Thymus (tissue), 11 donors: ENCODE measurements around the gene RPE65. TPM values are rescaled to one million over a fixed set of nuclear protein-coding genes. Genes with fewer than 3 reads are reported as not detected.

Source experiments
- DNase-seq, 9 donors: peaks; one replicate each; pipeline ENCODE4 v3.0.0-alpha.2; 2013; ENCODE audit warnings: low spot score in 9 of 9, low read depth in 6 of 9, missing footprints in 1 of 9
- H3K27ac ChIP-seq, 2 donors: one replicate each; pipeline ENCODE4 v1.5.1; 2013; ENCODE audit warnings: control low read depth in 1 of 2, low read depth in 1 of 2, low read length in 1 of 2, mild to moderate bottlenecking in 1 of 2, moderate library complexity in 1 of 2
- H3K27me3 ChIP-seq, 2 donors: one replicate each; pipeline ENCODE4 v1.5.1; 2013; ENCODE audit warnings: low read length in 1 of 2; ENCODE audit not compliant: control insufficient read depth in 2 of 2, insufficient read depth in 1 of 2
- H3K36me3 ChIP-seq, 2 donors: one replicate each; pipeline ENCODE4 v1.5.1; 2013; ENCODE audit warnings: low read length in 1 of 2, mild to moderate bottlenecking in 1 of 2, moderate library complexity in 1 of 2; ENCODE audit not compliant: control insufficient read depth in 2 of 2, insufficient read depth in 2 of 2
- H3K4me1 ChIP-seq, 2 donors: one replicate each; pipeline ENCODE4 v1.5.1; 2013; ENCODE audit warnings: low read length in 2 of 2; ENCODE audit not compliant: control insufficient read depth in 2 of 2, insufficient read depth in 2 of 2
- H3K4me3 ChIP-seq, 2 donors: one replicate each; pipeline ENCODE4 v1.5.1; 2013; ENCODE audit warnings: low read length in 2 of 2, control low read depth in 1 of 2, mild to moderate bottlenecking in 1 of 2
- H3K9me3 ChIP-seq, 2 donors: one replicate each; pipeline ENCODE4 v1.5.1; 2013; ENCODE audit warnings: low read length in 1 of 2, mild to moderate bottlenecking in 1 of 2; ENCODE audit not compliant: control insufficient read depth in 2 of 2, insufficient read depth in 1 of 2
- WGBS: extraction: QIAGEN DNeasy Blood & Tissue Kit; methylation state at CpG from one replicate; pipeline ENCODE4 v1.1.7; 2013; 5-methylcytosine and 5-hydroxymethylcytosine counted together
- polyA plus RNA-seq: library from polyadenylated mRNA; stranded (reverse); fragments of 200-250 nt; gene quantifications from one replicate; pipeline ENCODE4 v1.2.3, GENCODE V29; 2013
- total RNA-seq: library from RNA; stranded (reverse); fragments of 120-200 nt; gene quantifications from one replicate; pipeline ENCODE4 v1.2.4, GENCODE V29; 2013
- donor health status: healthy.

RPE65 gene
- total and polyA plus RNA-seq, 2 donors, result 0.16 to 0.24 TPM

GRCh38 chr1:68442006-68442405 lies 7.7 kb downstream of the RPE65 start:
- Histone ChIP-seq H3K9me3 (no peaks in the 10 kb centered on the region), H3K36me3 (no peaks in the 10 kb centered on the region), H3K4me3 (no peak overlapping the region), H3K4me1 (no peaks in the 10 kb centered on the region), H3K27me3 (no peaks in the 10 kb centered on the region), H3K27ac (no peak overlapping the region)
- 95% methylated on average over 4 of the region's 4 CpGs for WGBS
- no peak for DNase-seq

GRCh38 chr1:68438310-68438709 lies 11.4 kb downstream of the RPE65 start:
- Histone ChIP-seq H3K27me3 (no peaks in the 10 kb centered on the region), H3K36me3 (no peaks in the 10 kb centered on the region), H3K4me1 (no peaks in the 10 kb centered on the region)

GRCh38 chr1:68433395-68433794 lies 16.4 kb downstream of the RPE65 start:
- DNase-seq, result no peak
- Histone ChIP-seq H3K36me3 (no peaks in the 10 kb centered on the region), H3K9me3 (no peaks in the 10 kb centered on the region), H3K4me1 (no peaks in the 10 kb centered on the region), H3K27ac (no peak overlapping the region), H3K4me3 (no peak overlapping the region), H3K27me3 (no peaks in the 10 kb centered on the region)
- 95% methylated on average over 2 of the region's 2 CpGs for WGBS

More at GRCh38 chr1:68438310-68438709, 11.4 kb downstream of the RPE65 start:
- DNase-seq, result no peak
- 92% methylated on average over 3 of the region's 3 CpGs for WGBS
- H3K27ac ChIP-seq, result no peak overlapping the region
- H3K9me3 ChIP-seq, result no peaks in the 10 kb centered on the region
- H3K4me3 ChIP-seq, result no peak overlapping the region

GRCh38 chr1:68431076-68431475 lies 18.7 kb downstream of the RPE65 start:
- Histone ChIP-seq H3K27me3 (no peaks in the 10 kb centered on the region), H3K27ac (no peak overlapping the region), H3K9me3 (no peaks in the 10 kb centered on the region), H3K36me3 (no peaks in the 10 kb centered on the region), H3K4me3 (no peak overlapping the region), H3K4me1 (no peaks in the 10 kb centered on the region)
- 92% methylated on average over 3 of the region's 3 CpGs for WGBS
- DNase-seq, result no peak

GRCh38 chr1:68429233-68429808 lies 20.4 kb downstream of the RPE65 start:
- Histone ChIP-seq H3K27me3 (no peaks in the 10 kb centered on the region), H3K36me3 (no peaks in the 10 kb centered on the region), H3K4me1 (no peaks in the 10 kb centered on the region), H3K9me3 (no peaks in the 10 kb centered on the region), H3K27ac (no peak overlapping the region), H3K4me3 (no peak overlapping the region)
- WGBS, result 91% methylated on average over 4 of the region's 4 CpGs
- DNase-seq, result no peak

GRCh38 chr1:68426594-68426993 lies 23.2 kb downstream of the RPE65 start:
- H3K27me3 ChIP-seq, result no peaks in the 10 kb centered on the region
- no peaks in the 10 kb centered on the region for H3K36me3 ChIP-seq
- H3K4me3 ChIP-seq, result no peak overlapping the region
- no peak for DNase-seq
- H3K4me1 ChIP-seq, result no peaks in the 10 kb centered on the region
- no peak overlapping the region for H3K27ac ChIP-seq
- WGBS, result 97% methylated on average over 2 of the region's 2 CpGs
- no peaks in the 10 kb centered on the region for H3K9me3 ChIP-seq

- DNase-seq, result no peak
- 90% methylated on average over 5 of the region's 5 CpGs for WGBS
- no peak overlapping the region for H3K4me3 ChIP-seq
These were observed 28.4 kb downstream of the RPE65 start for GRCh38 chr1:68421350-68421749.

GRCh38 chr1:68409426-68409825 lies 40.3 kb downstream of the RPE65 start:
- WGBS, result 90% methylated on average over 2 of the region's 2 CpGs
- Histone ChIP-seq H3K9me3 (no peaks in the 10 kb centered on the region), H3K36me3 (no peaks in the 10 kb centered on the region), H3K27me3 (no peaks in the 10 kb centered on the region), H3K4me1 (no peaks in the 10 kb centered on the region), H3K27ac (no peak overlapping the region), H3K4me3 (no peak overlapping the region)
- no peak for DNase-seq

More at GRCh38 chr1:68421350-68421749, 28.4 kb downstream of the RPE65 start:
- Histone ChIP-seq H3K27ac (no peak overlapping the region), H3K9me3 (no peaks in the 10 kb centered on the region), H3K36me3 (no peaks in the 10 kb centered on the region), H3K4me1 (no peaks in the 10 kb centered on the region), H3K27me3 (no peaks in the 10 kb centered on the region)

- no peaks in the 10 kb centered on the region for H3K4me1 ChIP-seq
These were observed 48.2 kb downstream of the RPE65 start for GRCh38 chr1:68401506-68401905.

More at GRCh38 chr1:68401506-68401905, 48.2 kb downstream of the RPE65 start:
- H3K36me3 ChIP-seq, result no peaks in the 10 kb centered on the region
- no peak overlapping the region for H3K27ac ChIP-seq
- no peak overlapping the region for H3K4me3 ChIP-seq
- 77% methylated on average over 4 of the region's 4 CpGs for WGBS
- DNase-seq, result no peak
- H3K27me3 ChIP-seq, result no peaks in the 10 kb centered on the region
- no peaks in the 10 kb centered on the region for H3K9me3 ChIP-seq
